HFF-Myc (cell line): ENCODE measurements around the gene ANOS1.

Source experiments
- DNase-seq: peaks from one replicate; pipeline ENCODE4 v3.0.0-alpha.2; 2011; ENCODE audit warnings: low read depth; ENCODE audit errors: extremely low read depth
- H3K4me3 ChIP-seq: replicated peaks from 2 replicates; pipeline ENCODE4 v1.5.1; 2011; ENCODE audit warnings: low read depth, mild to moderate bottlenecking, control low read depth, low read length
- TF ChIP-seq, protein P1 (sequence below): IDR thresholded peaks from 2 replicates; pipeline ENCODE4 v1.5.1; 2012; ENCODE audit warnings: mild to moderate bottlenecking, low read depth, low read length, control low read depth; ENCODE audit errors: missing control alignments

Gene ANOS1

DNA sequence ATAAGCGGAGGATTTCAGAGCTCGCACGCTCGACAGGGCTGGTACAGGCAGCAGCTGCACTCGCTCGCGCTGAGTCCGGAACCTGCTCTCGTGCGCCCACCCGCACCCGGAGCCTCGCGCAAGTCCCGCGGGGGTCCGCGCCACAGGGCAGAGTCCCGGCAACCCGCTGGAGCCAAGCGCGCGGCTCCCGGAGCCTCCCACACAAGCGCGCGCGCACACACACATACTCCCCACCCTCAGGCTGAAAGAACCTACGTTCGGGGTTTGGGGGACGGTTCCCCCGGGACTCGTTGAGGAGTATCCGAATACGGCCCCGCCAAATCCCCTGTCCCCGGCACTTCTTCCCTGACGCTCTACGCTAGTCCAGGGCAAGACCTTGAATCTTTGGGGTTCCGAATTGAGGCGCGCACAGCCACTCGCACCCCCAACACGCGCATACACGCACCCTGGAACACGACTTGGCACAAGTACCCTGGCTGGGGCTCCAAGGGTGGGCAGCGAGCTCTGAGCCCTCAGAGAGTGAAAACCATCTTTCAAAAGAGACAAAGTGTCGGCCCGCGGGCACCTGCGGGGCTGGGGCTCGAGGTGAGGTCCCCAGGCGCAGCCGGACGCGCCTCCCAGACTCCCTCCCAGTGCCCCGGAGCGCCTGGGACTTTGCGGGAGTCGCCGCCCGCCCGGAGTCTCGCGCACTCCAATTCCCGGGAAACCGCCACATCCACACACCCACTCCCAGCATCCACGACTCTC lies 952 bp downstream of the ANOS1 start:
- peak overlapping the region; percentile 31 for H3K4me3 ChIP-seq
- DNase-seq, result no peak
- TF ChIP-seq, protein P1, sequence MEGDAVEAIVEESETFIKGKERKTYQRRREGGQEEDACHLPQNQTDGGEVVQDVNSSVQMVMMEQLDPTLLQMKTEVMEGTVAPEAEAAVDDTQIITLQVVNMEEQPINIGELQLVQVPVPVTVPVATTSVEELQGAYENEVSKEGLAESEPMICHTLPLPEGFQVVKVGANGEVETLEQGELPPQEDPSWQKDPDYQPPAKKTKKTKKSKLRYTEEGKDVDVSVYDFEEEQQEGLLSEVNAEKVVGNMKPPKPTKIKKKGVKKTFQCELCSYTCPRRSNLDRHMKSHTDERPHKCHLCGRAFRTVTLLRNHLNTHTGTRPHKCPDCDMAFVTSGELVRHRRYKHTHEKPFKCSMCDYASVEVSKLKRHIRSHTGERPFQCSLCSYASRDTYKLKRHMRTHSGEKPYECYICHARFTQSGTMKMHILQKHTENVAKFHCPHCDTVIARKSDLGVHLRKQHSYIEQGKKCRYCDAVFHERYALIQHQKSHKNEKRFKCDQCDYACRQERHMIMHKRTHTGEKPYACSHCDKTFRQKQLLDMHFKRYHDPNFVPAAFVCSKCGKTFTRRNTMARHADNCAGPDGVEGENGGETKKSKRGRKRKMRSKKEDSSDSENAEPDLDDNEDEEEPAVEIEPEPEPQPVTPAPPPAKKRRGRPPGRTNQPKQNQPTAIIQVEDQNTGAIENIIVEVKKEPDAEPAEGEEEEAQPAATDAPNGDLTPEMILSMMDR, result no peak

GRCh38 chrX:8729811-8730210 lies 2.1 kb downstream of the ANOS1 start:
- TF ChIP-seq, protein P1, result no peak
- DNase-seq, result no peak
- H3K4me3 ChIP-seq, result no peak overlapping the region

DNA sequence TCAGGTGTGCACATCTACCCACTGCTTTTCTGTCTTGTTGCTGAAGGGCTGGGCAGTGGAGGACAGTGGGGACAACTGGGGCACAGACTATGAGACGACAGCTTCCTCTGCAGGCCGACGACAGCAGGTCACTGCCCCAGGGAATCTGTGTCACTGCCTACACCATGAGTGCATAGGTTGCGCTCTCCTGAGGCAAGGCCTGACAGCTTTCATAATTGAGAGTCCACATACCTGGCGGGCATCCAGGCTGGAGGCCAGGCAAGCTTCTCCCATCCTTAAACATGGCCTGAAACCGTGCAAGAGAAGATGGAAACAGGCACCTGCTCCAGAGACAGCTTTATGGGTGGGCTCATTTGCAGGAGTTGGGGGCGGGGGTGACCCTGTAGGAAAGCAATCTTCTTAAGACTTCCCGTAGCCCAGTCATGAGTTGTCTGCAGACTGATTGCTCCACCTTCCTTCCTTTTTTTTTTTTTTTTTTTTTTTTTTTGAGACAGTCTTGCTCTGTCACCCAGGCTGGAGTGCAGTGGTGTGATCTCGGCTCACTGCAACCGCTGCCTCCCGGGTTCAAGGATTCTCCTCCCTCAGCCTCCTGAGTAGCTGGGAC lies 2.9 kb downstream of the ANOS1 start:
- no peak overlapping the region for H3K4me3 ChIP-seq
- TF ChIP-seq, protein P1, result no peak
- no peak for DNase-seq

DNA sequence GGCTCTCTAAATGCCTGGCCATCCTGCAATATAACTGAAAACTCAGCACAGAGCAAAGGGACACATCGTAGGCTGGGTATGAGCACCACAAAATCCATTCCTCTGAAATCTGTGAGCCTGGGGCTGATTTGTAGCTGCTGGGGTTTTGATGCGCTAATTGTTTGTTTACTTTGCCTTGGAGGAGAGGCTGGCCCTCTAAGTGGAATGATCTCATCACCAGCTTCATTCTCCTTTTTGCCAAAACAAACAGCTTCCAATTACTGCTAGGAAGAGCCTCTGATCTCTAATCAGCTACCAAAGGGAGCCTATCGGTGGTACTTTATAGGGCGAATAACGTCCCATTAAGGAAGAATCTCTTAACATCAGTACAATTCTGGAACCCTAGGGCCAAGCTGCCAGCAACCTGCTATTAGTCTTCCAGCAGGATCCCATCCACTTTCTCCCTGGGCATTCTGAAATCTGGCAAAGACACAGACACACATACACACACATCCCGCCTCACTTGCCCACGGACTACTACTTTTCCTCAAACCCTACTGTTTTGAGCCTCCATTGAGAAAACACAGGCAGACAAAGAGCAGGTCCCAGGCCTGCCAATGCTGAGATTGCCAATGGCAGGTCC lies 5.8 kb downstream of the ANOS1 start:
- TF ChIP-seq, protein P1, result no peak
- DNase-seq, result no peak
- H3K4me3 ChIP-seq, result no peak overlapping the region

GRCh38 chrX:8724300-8724699 lies 7.6 kb downstream of the ANOS1 start:
- DNase-seq, result no peak
- TF ChIP-seq, protein P1, result peak; percentile 3
- no peak overlapping the region for H3K4me3 ChIP-seq

DNA sequence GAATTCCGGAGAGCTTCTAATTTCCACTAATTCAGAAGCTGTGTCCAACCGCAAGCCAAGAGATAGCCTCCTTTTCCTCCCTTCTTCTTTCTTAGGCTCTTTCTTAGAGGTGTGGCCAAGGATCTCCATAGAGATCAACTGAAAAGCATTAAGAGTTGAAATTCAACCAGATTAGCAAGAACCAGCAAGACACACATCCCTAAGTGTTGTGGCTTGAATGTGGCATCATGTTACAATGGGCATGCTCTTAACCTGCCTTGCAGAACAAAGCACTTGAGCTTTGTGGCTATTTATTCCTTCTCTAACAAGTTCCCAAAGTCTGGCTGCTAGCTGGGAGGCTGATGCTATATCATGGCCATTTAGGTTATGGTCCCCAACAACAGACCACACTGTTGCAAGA lies 10.4 kb downstream of the ANOS1 start:
- no peak for DNase-seq
- no peak overlapping the region for H3K4me3 ChIP-seq
- TF ChIP-seq, protein P1, result no peak
